Stomach (tissue), 9 donors: ENCODE measurements around the gene ACACB. TPM values are rescaled to one million over a fixed set of nuclear protein-coding genes. Genes with fewer than 3 reads are reported as not detected.

ENCODE experiments used
- DNase-seq, 2 donors: peaks; one replicate each; pipeline versions ENCODE4 v3.0.0 to v3.0.0-alpha.2; 2013 to 2019
- H3K27ac ChIP-seq, 5 donors: fragments of 200-600 bp in 4 of 5; sonication (generic) in 4 of 5; one replicate each; pipeline ENCODE4 v1.5.1; 2013 to 2019; ENCODE audit warnings: mild to moderate bottlenecking in 1 of 5, moderate library complexity in 1 of 5
- H3K27me3 ChIP-seq, 3 donors: fragments of 200-600 bp; sonication (generic); one replicate each; pipeline ENCODE4 v1.5.1; 2017 to 2019; ENCODE audit warnings: mixed run types in 1 of 3
- H3K36me3 ChIP-seq, 4 donors: fragments of 200-600 bp; sonication (generic); 1 replicate in 3 of 4; 2 replicates in 1 of 4; pipeline ENCODE4 v1.5.1; 2016 to 2019
- H3K4me1 ChIP-seq, 4 donors: fragments of 200-600 bp; sonication (generic); one replicate each; pipeline ENCODE4 v1.5.1; 2016 to 2019
- H3K4me3 ChIP-seq, 4 donors: fragments of 200-600 bp; sonication (generic) in 3 of 4; one replicate each; pipeline ENCODE4 v1.5.1; 2016 to 2019; ENCODE audit warnings: mild to moderate bottlenecking in 1 of 4
- H3K9me3 ChIP-seq, 4 donors: fragments of 200-600 bp; sonication (generic); one replicate each; pipeline ENCODE4 v1.5.1; 2016 to 2019
- EP300 ChIP-seq: sonication (generic); formaldehyde crosslinking; IDR thresholded peaks from one replicate; pipeline ENCODE4 v1.6.1; 2017; ENCODE audit warnings: antibody characterized with exemption
- POLR2A ChIP-seq, 4 donors: fragments of 450-650 bp; IDR thresholded peaks; one replicate each; pipeline ENCODE4 v1.6.1; 2016; ENCODE audit warnings: antibody characterized with exemption in 4 of 4, control low read depth in 2 of 4, mild to moderate bottlenecking in 1 of 4, moderate library complexity in 1 of 4
- POLR2AphosphoS5 ChIP-seq, 3 donors: sonication (generic); formaldehyde crosslinking; IDR thresholded peaks; one replicate each; pipeline ENCODE4 v1.6.1; 2016; ENCODE audit warnings: antibody characterized with exemption in 3 of 3
- WGBS, 5 donors: extraction: QIAGEN DNeasy Blood & Tissue Kit in 3 of 5; methylation state at CpG; one replicate each; pipeline versions ENCODE4 v1.1.5 to v1.1.7; 2013 to 2018; 5-methylcytosine and 5-hydroxymethylcytosine counted together
- intact Hi-C: fragments of 100-400 bp; cut with DNase I; formaldehyde crosslinking; loops from one replicate; pipeline ENCODE4 v1.15.1; 2023; ENCODE audit warnings: low total_unique reads
- polyA plus RNA-seq, 3 donors: library from polyadenylated mRNA; stranded (reverse); fragments of 200-250 nt; gene quantifications; one replicate each; pipeline ENCODE4 v1.2.3, GENCODE V29; 2013
- total RNA-seq, 5 donors: library from RNA; depleted of rRNA; stranded (reverse); fragments of >200 nt; gene quantifications; one replicate each; pipeline versions ENCODE4 v1.1.0 to v1.2.3, GENCODE V29; 2014 to 2016
- TF ChIP-seq, protein P1 (sequence below), 7 experiments: fragments of 450-650 bp in 4 of 7; fragments of 200-600 bp in 3 of 7; sonication (generic) in 3 of 7; IDR thresholded peaks; one replicate each; pipeline ENCODE4 v1.5.1; 2016 to 2019; ENCODE audit warnings: antibody characterized with exemption in 7 of 7, control low read depth in 2 of 7, mild to moderate bottlenecking in 1 of 7
- donor health status: healthy with polysubstance abuse.
- donor health status: Bipolar disorder and iron deficiency.
- donor health status: healthy.

The ACACB gene
- total and polyA plus RNA-seq, 8 donors = 6.1 to 2,520 (median 50.2) TPM

DNA sequence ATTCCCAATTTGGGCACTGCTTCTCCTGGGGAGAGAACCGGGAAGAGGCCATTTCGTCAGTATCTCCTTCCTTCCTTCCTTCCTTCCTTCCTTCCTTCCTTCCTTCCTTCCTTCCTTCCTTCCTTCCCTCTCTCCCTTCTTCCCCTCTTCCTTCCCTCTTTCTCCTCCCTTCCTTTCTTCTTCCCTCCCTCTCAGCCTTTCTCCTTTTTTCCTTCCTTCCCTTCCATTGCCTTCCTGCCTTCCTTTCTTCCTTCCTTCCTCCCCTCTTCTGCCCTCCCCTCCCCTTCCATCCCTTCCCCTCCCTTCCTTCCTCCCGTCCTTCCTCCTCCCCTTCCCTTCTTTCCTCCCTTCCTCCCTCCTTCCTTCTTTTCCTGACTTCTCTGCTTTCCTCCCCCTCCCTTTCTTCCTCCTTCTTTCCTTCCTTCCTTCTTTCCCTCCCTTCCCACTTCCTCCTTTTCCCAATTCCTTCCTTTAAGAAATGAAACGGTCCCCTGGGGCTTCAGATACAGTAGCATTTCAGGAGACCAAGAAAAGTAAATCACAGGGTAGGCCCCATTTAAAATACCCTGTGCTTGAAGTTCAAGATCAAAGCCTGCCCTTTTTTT is 71.8 kb downstream of the ACACB start:
- no peaks in the 10 kb centered on the region for H3K4me1 ChIP-seq
- no peak overlapping the region for H3K4me3 ChIP-seq
- H3K27me3 ChIP-seq = no peaks in the 10 kb centered on the region
- intact Hi-C loops = no loop called here
- H3K36me3 ChIP-seq = peaks cover 77 to 100% (median 99%) of the 10 kb centered on the region in 4 donors
- no peaks in the 10 kb centered on the region for H3K9me3 ChIP-seq
- no peak for TF ChIP-seq EP300
- no peak for TF ChIP-seq POLR2A (IDR thresholded peaks at IDR 0.05)
- TF ChIP-seq, protein P1, sequence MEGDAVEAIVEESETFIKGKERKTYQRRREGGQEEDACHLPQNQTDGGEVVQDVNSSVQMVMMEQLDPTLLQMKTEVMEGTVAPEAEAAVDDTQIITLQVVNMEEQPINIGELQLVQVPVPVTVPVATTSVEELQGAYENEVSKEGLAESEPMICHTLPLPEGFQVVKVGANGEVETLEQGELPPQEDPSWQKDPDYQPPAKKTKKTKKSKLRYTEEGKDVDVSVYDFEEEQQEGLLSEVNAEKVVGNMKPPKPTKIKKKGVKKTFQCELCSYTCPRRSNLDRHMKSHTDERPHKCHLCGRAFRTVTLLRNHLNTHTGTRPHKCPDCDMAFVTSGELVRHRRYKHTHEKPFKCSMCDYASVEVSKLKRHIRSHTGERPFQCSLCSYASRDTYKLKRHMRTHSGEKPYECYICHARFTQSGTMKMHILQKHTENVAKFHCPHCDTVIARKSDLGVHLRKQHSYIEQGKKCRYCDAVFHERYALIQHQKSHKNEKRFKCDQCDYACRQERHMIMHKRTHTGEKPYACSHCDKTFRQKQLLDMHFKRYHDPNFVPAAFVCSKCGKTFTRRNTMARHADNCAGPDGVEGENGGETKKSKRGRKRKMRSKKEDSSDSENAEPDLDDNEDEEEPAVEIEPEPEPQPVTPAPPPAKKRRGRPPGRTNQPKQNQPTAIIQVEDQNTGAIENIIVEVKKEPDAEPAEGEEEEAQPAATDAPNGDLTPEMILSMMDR (IDR thresholded peaks at IDR 0.05) = no peak
- no peak for TF ChIP-seq POLR2AphosphoS5 (IDR thresholded peaks at IDR 0.05)
- DNase-seq = no peak
- no peak overlapping the region for H3K27ac ChIP-seq
- WGBS, 5 donors = 70 to 75% (median 70%) methylated on average over 4 of the region's 4 CpGs

DNA sequence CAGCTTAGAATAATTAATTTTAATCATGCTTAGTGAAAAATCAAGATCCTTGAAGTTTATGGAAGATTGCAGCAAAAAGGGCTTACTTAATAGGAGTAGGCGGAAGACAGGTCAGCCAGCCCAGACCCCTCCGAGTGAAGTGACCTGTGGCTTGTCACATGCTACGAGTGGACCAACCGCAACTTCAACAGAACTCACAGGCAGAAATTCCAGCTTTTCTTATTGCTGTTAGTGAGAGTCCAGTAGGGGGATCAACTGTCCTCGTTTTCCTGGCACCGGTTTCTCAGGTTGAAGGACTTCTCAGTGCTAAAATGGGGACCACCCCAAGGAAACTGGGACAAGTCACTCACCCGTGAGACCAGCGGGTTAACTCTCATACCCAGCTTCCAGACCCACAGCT is 72.9 kb downstream of the ACACB start:
- 90 to 96% (median 92%) methylated on average over 8 of the region's 8 CpGs for WGBS, 5 donors

DNA sequence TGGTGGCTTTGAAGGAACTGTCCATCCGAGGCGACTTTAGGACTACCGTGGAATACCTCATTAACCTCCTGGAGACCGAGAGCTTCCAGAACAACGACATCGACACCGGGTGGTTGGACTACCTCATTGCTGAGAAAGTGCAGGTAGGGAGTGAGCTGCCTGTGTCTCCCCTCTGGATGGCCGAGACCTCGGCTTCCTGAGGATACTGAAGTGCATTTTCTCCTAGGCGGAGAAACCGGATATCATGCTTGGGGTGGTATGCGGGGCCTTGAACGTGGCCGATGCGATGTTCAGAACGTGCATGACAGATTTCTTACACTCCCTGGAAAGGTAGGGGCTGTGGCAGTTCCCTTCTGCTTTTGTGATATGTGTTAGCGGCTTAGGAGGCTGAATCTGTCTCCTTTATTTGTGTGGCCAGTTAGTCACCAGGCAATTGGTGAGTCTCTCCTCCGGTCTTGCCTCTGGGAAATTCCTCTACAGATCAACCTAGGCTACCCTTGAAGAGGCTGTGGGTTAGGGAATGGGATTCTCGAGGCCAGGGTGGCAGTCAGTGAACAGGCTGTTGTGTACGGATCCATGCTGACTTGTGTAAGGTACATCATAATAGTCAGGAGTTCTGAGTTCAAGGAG is 75.3 kb downstream of the ACACB start:
- intact Hi-C loops = no loop called here
- no peaks in the 10 kb centered on the region for H3K4me1 ChIP-seq
- H3K4me3 ChIP-seq = no peak overlapping the region
- no peaks in the 10 kb centered on the region for H3K27me3 ChIP-seq
- no peak for DNase-seq
- peaks cover 82 to 100% (median 100%) of the 10 kb centered on the region in 4 donors for H3K36me3 ChIP-seq
- TF ChIP-seq, protein P1 (IDR thresholded peaks at IDR 0.05) = no peak
- TF ChIP-seq POLR2AphosphoS5 (IDR thresholded peaks at IDR 0.05) = no peak
- TF ChIP-seq POLR2A (IDR thresholded peaks at IDR 0.05) = no peak
- no peak for TF ChIP-seq EP300
- 83 to 96% (median 94%) methylated on average over 20 of the region's 20 CpGs for WGBS, 5 donors
- no peak overlapping the region for H3K27ac ChIP-seq
- H3K9me3 ChIP-seq = no peaks in the 10 kb centered on the region

More for the DNA sequence above, 72.9 kb downstream of the ACACB start:
- no peak for DNase-seq
- Histone ChIP-seq H3K27me3 (no peaks in the 10 kb centered on the region), H3K4me1 (no peaks in the 10 kb centered on the region), H3K9me3 (no peaks in the 10 kb centered on the region), H3K4me3 (no peak overlapping the region), H3K36me3 (peaks cover 84 to 100% (median 100%) of the 10 kb centered on the region in 4 donors), H3K27ac (no peak overlapping the region)
- TF ChIP-seq, protein P1 (IDR thresholded peaks at IDR 0.05) = no peak
- TF ChIP-seq EP300 = no peak
- TF ChIP-seq POLR2A (IDR thresholded peaks at IDR 0.05) = no peak
- no peak for TF ChIP-seq POLR2AphosphoS5 (IDR thresholded peaks at IDR 0.05)
- intact Hi-C loops = no loop called here

DNA sequence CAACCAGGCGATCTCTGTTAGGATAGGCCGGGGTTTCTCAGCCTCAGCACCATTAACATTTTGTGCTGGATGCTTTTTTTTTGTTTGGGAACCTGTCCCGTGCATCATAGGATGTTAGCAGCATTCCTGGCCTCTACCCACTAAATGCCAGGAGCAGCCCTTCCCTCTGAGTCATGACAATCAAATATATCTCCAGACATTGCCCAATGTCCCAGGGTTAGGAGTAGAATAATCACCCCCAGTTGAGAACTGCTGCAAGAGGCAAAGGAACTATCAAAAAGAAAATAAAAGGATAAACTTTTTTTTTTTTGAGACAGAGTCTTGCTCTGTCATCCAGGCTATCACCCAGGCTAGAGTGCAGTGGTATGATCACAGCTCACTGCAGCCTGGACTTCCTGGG is 76.0 kb downstream of the ACACB start:
- TF ChIP-seq POLR2AphosphoS5 (IDR thresholded peaks at IDR 0.05) (no peak), POLR2A (IDR thresholded peaks at IDR 0.05) (no peak), EP300 (no peak)
- TF ChIP-seq, protein P1 (IDR thresholded peaks at IDR 0.05) = no peak
- no peak overlapping the region for H3K27ac ChIP-seq
- no peaks in the 10 kb centered on the region for H3K4me1 ChIP-seq
- no peak for DNase-seq
- H3K4me3 ChIP-seq = no peak overlapping the region
- intact Hi-C loops = no loop called here
- H3K36me3 ChIP-seq = peaks cover 82 to 100% (median 100%) of the 10 kb centered on the region in 4 donors
- no peaks in the 10 kb centered on the region for H3K27me3 ChIP-seq
- no peaks in the 10 kb centered on the region for H3K9me3 ChIP-seq
- WGBS, 5 donors = 76 to 88% (median 84%) methylated on average over 3 of the region's 3 CpGs
